MCF 10A (cell line): Measurements from ENCODE around the gene HTR4. TPM values are rescaled to one million over a fixed set of nuclear protein-coding genes. Genes with fewer than 3 reads are reported as not detected.

ENCODE experiments used
- BruUV-seq: library from RNA; stranded (reverse); fragments of 400-500 nt; replicated peaks from 2 replicates; lab custom pipeline; 2021; lab: Mats Ljungman, UMichigan
- CTCF ChIA-PET: fragments of 300-600 bp; sonication (Branson Sonifier 250); formaldehyde crosslinking; extraction: SDS; loops from one replicate; lab custom pipeline; 2021; ENCODE audit warnings: antibody characterized with exemption, inconsistent platforms; lab: Yijun Ruan, JAX
- POLR2A ChIA-PET: fragments of 300-600, 350-650 bp; sonication (Branson Sonifier 250); formaldehyde crosslinking; extraction: SDS; loops from one replicate; lab custom pipeline; 2020; ENCODE audit warnings: antibody characterized with exemption, inconsistent platforms; lab: Yijun Ruan, JAX
- DNase-seq: peaks from one replicate; pipeline ENCODE4 v3.0.0-alpha.2; 2018; ENCODE audit not compliant: unreplicated experiment
- H3K27ac Mint-ChIP-seq: one replicate; pipeline ENCODE4 v1.8.0; 2022; ENCODE audit warnings: mild to moderate bottlenecking, low read depth, mixed read lengths; ENCODE audit not compliant: unreplicated experiment
- H3K27me3 Mint-ChIP-seq: one replicate; pipeline ENCODE4 v1.8.0; 2022; ENCODE audit warnings: mixed read lengths; ENCODE audit not compliant: insufficient read depth, unreplicated experiment
- H3K36me3 Mint-ChIP-seq: one replicate; pipeline ENCODE4 v1.8.0; 2022; ENCODE audit warnings: mild to moderate bottlenecking, moderate library complexity, mixed read lengths; ENCODE audit not compliant: insufficient read depth, unreplicated experiment
- H3K4me1 Mint-ChIP-seq: one replicate; pipeline ENCODE4 v1.8.0; 2022; ENCODE audit warnings: mixed read lengths; ENCODE audit not compliant: insufficient read depth, unreplicated experiment
- H3K4me3 Mint-ChIP-seq: one replicate; pipeline ENCODE4 v1.8.0; 2022; ENCODE audit warnings: mild to moderate bottlenecking, moderate library complexity, mixed read lengths; ENCODE audit not compliant: unreplicated experiment
- H3K9me3 Mint-ChIP-seq: one replicate; pipeline ENCODE4 v1.8.0; 2022; ENCODE audit warnings: mixed read lengths; ENCODE audit not compliant: unreplicated experiment
- CTCF ChIP-seq: fragments of 200-600 bp; IDR thresholded peaks from one replicate; pipeline ENCODE4 v1.8.0; 2022; ENCODE audit warnings: antibody characterized with exemption, mild to moderate bottlenecking; ENCODE audit not compliant: unreplicated experiment
- intact Hi-C: fragments of 100-400 bp; cut with micrococcal nuclease; formaldehyde crosslinking; loops from 2 replicates; pipeline ENCODE4 v1.14.1; 2022
- total RNA-seq: library from RNA; stranded (reverse); gene quantifications from 2 replicates; pipeline ENCODE4 v1.2.3, GENCODE V29; 2022

Gene HTR4
- total RNA-seq, 1 experiment from 2014 or later: not detected

DNA sequence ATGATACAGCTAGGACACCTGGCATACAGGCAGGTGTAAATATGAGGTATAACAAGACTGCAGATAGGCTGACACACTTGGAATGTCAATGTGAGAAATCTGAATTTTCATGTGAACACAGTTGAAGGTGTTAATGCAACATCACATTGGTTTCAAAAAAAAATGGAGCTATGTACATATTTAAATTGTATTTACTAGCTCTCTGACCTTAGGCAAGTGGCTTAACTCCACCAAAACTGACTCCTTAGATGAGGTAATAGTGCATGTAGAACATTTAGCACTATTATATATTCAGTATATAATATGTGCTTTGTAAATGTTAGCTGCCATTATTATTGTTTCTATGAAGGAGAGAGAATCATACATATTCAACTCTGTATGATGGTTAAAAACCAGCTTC, 48.0 kb downstream of the HTR4 start:
- H3K4me1 Mint-ChIP-seq: no peaks in the 10 kb centered on the region
- H3K4me3 Mint-ChIP-seq: no peak overlapping the region
- no peaks in the 10 kb centered on the region for H3K27me3 Mint-ChIP-seq
- BruUV-seq: no TSS peak
- ChIA-PET CTCF (no interaction called here), POLR2A (no interaction called here)
- H3K36me3 Mint-ChIP-seq: no peaks in the 10 kb centered on the region
- intact Hi-C loops: no loop called here
- DNase-seq: no peak
- no peak overlapping the region for H3K27ac Mint-ChIP-seq
- no peaks in the 10 kb centered on the region for H3K9me3 Mint-ChIP-seq
- no peak for TF ChIP-seq CTCF

- H3K4me3 Mint-ChIP-seq: no peak overlapping the region
- H3K36me3 Mint-ChIP-seq: no peaks in the 10 kb centered on the region
- no peaks in the 10 kb centered on the region for H3K27me3 Mint-ChIP-seq
- CTCF ChIA-PET: interaction anchor here (0.6 kb wide), 1 partner anchor 13 kb away, joined by 3 read pairs; no protein-coding TSS in a partner anchor
- POLR2A ChIA-PET: interaction anchor here (1.5 kb wide), 1 partner anchor 27 kb away, joined by 4 read pairs; no protein-coding TSS in a partner anchor
- BruUV-seq: no TSS peak
- peaks cover 20% of the 10 kb centered on the region for H3K9me3 Mint-ChIP-seq
- no peak for DNase-seq
- no peak for TF ChIP-seq CTCF
- H3K4me1 Mint-ChIP-seq: no peaks in the 10 kb centered on the region
- H3K27ac Mint-ChIP-seq: no peak overlapping the region
- intact Hi-C loops: no loop called here
Measured at GRCh38 chr5:148599187-148599586, 55.1 kb downstream of the HTR4 start.

DNA sequence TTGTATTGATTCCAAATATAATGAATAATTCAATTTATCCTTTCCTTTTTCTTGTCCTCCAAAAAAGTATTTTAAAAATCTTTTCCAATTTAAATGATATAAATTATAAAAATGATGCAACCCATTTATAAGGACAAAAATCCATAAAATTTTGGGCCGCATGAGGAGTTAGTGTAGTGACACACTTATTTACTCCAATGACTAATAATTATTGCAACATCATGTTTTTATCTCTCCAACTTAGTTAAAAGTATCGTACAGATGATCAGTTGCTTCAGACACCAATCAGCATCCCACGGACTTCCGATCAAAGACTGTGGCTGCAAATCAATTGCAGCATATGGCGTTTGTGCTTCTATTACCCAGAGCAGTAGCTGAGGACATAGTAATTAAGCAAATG, 58.6 kb downstream of the HTR4 start:
- H3K4me1 Mint-ChIP-seq: no peaks in the 10 kb centered on the region
- H3K27ac Mint-ChIP-seq: no peak overlapping the region
- CTCF ChIA-PET: interaction anchor here (0.7 to 1.6 kb wide), 2 partner anchors 10 to 371 kb away, joined by 3 read pairs; no protein-coding TSS in a partner anchor
- BruUV-seq: no TSS peak
- POLR2A ChIA-PET: no interaction called here
- no peak overlapping the region for H3K4me3 Mint-ChIP-seq
- no peaks in the 10 kb centered on the region for H3K36me3 Mint-ChIP-seq
- DNase-seq: no peak
- TF ChIP-seq CTCF: no peak
- intact Hi-C loops: no loop called here
- peaks cover 20% of the 10 kb centered on the region for H3K9me3 Mint-ChIP-seq
- peaks cover 12% of the 10 kb centered on the region for H3K27me3 Mint-ChIP-seq

GRCh38 chr5:148586796-148587195, 67.5 kb downstream of the HTR4 start:
- H3K9me3 Mint-ChIP-seq: no peaks in the 10 kb centered on the region
- no TSS peak for BruUV-seq
- no peak for DNase-seq
- H3K27ac Mint-ChIP-seq: no peak overlapping the region
- ChIA-PET POLR2A (interaction anchor here (0.5 kb wide), 1 partner anchor 237 kb away, joined by 3 read pairs; no protein-coding TSS in a partner anchor), CTCF (interaction anchor here (0.6 to 1.6 kb wide), 4 partner anchors 9 to 144 kb away, joined by 3 to 5 read pairs (median 4); no protein-coding TSS in a partner anchor)
- H3K27me3 Mint-ChIP-seq: no peaks in the 10 kb centered on the region
- H3K4me3 Mint-ChIP-seq: no peak overlapping the region
- TF ChIP-seq CTCF: no peak
- no peaks in the 10 kb centered on the region for H3K36me3 Mint-ChIP-seq
- no peaks in the 10 kb centered on the region for H3K4me1 Mint-ChIP-seq
- intact Hi-C loops: no loop called here
